Fibroblast of the aortic adventitia (primary cell): Measurements from ENCODE around the gene UNC13D. TPM values are rescaled to one million over a fixed set of nuclear protein-coding genes. Genes with fewer than 3 reads are reported as not detected.

ENCODE experiments used
- DNase-seq: peaks from one replicate; pipeline ENCODE4 v3.0.0-alpha.2; 2010; ENCODE audit warnings: low read depth
- H3K4me3 ChIP-seq: 2 replicates; pipeline ENCODE4 v1.5.1; 2011; ENCODE audit warnings: low read depth, mild to moderate bottlenecking, control low read depth, low read length, moderate library complexity
- total RNA-seq: library from RNA; depleted of rRNA; stranded (reverse); fragments of >200 nt; gene quantifications from 2 replicates; pipeline ENCODE4 v1.2.3, GENCODE V29; 2012; ENCODE audit warnings: low replicate concordance
- TF ChIP-seq, protein P1 (sequence below): IDR thresholded peaks from 2 replicates; pipeline ENCODE4 v1.5.1; 2011; ENCODE audit warnings: mild to moderate bottlenecking, low read length, control low read depth, inconsistent platforms; ENCODE audit not compliant: insufficient read depth

UNC13D gene
- total RNA-seq, 1 donor: 0.54 TPM

DNA sequence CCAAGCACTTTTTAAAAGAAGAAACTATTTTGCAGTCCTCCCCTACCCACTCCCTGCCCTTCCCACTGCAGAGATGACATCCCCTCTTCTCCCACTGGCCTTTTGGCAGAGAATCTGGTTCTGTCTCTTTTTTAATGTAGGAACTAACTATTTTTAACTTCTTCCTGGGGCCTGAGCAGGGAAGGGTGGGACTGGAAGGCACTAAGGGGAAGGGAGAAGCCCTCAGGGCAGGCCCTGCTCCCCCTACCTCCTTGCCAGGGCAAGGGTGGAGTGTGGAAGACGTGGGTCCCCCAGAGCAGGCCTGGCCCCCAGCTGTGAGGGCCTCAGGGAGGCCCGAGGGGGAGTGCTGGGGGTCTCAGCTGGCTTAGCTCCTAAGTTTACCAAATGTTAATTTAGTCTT lies 19.5 kb downstream of the UNC13D start:
- no peak overlapping the region for H3K4me3 ChIP-seq
- DNase-seq: no peak
- TF ChIP-seq, protein P1, sequence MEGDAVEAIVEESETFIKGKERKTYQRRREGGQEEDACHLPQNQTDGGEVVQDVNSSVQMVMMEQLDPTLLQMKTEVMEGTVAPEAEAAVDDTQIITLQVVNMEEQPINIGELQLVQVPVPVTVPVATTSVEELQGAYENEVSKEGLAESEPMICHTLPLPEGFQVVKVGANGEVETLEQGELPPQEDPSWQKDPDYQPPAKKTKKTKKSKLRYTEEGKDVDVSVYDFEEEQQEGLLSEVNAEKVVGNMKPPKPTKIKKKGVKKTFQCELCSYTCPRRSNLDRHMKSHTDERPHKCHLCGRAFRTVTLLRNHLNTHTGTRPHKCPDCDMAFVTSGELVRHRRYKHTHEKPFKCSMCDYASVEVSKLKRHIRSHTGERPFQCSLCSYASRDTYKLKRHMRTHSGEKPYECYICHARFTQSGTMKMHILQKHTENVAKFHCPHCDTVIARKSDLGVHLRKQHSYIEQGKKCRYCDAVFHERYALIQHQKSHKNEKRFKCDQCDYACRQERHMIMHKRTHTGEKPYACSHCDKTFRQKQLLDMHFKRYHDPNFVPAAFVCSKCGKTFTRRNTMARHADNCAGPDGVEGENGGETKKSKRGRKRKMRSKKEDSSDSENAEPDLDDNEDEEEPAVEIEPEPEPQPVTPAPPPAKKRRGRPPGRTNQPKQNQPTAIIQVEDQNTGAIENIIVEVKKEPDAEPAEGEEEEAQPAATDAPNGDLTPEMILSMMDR: no peak

DNA sequence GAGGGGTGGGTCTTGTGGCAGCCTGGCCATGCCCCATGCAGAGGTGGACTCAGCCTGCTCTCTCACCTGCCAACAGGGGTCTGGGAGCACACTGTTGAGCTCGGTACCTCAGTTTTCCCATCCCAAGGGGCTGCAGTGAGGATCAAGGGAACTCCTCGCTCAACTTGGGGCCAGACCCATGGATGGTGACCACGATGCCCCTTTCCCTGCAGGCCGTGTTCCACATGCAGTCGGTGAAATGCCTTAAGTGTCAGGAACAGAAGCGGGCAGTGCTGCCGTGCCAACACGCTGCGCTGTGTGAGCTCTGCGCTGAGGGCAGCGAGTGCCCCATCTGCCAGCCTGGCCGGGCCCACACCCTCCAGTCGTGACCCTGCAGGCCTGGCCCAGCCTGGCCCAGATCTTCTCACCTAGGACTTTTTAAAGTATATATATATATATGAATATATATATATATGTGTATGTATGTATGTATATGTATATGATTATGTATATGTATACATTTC lies 20.1 kb downstream of the UNC13D start:
- DNase-seq: no peak
- no peak overlapping the region for H3K4me3 ChIP-seq
- TF ChIP-seq, protein P1: no peak

- TF ChIP-seq, protein P1: no peak
- H3K4me3 ChIP-seq: no peak overlapping the region
- no peak for DNase-seq
These were observed 20.8 kb downstream of the UNC13D start for GRCh38 chr17:75823257-75824041.

DNA sequence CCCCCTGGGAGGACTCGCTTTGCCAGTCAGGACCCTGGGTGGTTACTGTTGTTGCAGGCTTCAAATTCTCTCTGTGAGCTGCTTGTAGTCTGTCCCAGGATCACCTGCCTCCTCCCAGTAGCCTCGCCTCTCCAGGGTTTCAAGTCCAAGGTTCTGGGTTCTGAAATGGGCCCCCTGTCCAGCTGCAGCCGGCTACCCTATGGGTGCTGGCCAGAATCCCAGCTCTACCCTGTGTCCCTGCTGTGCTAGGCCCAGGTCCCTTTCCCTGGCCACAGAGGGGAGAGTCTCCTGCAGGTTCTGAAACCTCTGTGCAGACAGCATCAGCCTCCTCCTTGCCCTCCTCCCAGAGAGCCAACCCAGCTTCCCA lies 21.4 kb downstream of the UNC13D start:
- no peak overlapping the region for H3K4me3 ChIP-seq
- TF ChIP-seq, protein P1: no peak
- DNase-seq: no peak

- TF ChIP-seq, protein P1: no peak
- DNase-seq: no peak
- no peak overlapping the region for H3K4me3 ChIP-seq
These were observed 21.9 kb downstream of the UNC13D start for GRCh38 chr17:75822119-75822799.

- DNase-seq: no peak
- no peak overlapping the region for H3K4me3 ChIP-seq
- TF ChIP-seq, protein P1: no peak
These were observed 22.7 kb downstream of the UNC13D start for GRCh38 chr17:75821552-75821951.
